HepG2 (cell line): ENCODE data around the gene KIAA0232. TPM values are rescaled to one million over a fixed set of nuclear protein-coding genes. Genes with fewer than 3 reads are reported as not detected.
A peak's percentile ranks its signal among the peaks of the same experiment; 100 is the strongest.

Experiments
- CENPX ChIP-seq: sonication (generic); formaldehyde crosslinking; IDR thresholded peaks from 2 replicates; pipeline ENCODE4 v1.9.0; 2021; ENCODE audit warnings: mild to moderate bottlenecking, missing genetic modification reagents, moderate library complexity
- CTCF ChIP-seq: sonication (generic); formaldehyde crosslinking; IDR thresholded peaks from 2 replicates; pipeline ENCODE4 v1.5.0; 2020; ENCODE audit warnings: mild to moderate bottlenecking, missing genetic modification reagents, moderate library complexity
- DRAP1 ChIP-seq: IDR thresholded peaks from 2 replicates; pipeline ENCODE4 v1.6.1; 2016; ENCODE audit warnings: missing genetic modification reagents, missing compliant biosample characterization
- ELF3 ChIP-seq: IDR thresholded peaks from 2 replicates; pipeline ENCODE4 v1.6.1; 2016; ENCODE audit warnings: missing genetic modification reagents, missing compliant biosample characterization
- ERF ChIP-seq: IDR thresholded peaks from 2 replicates; pipeline ENCODE4 v1.6.1; 2018; ENCODE audit warnings: missing biosample characterization, missing genetic modification reagents
- MED1 ChIP-seq: sonication (generic); formaldehyde crosslinking; IDR thresholded peaks from 2 replicates; pipeline ENCODE4 v1.4.0; 2020; ENCODE audit warnings: missing genetic modification reagents
- NAIF1 ChIP-seq: sonication (generic); formaldehyde crosslinking; IDR thresholded peaks from 2 replicates; pipeline ENCODE4 v1.5.0; 2020; ENCODE audit warnings: mild to moderate bottlenecking, missing genetic modification reagents, borderline replicate concordance
- NFYC ChIP-seq: IDR thresholded peaks from 2 replicates; pipeline ENCODE4 v1.6.1; 2016; ENCODE audit warnings: missing genetic modification reagents, missing compliant biosample characterization
- NR2F6 ChIP-seq, 2 experiments: IDR thresholded peaks; 2 replicates each; pipeline ENCODE4 v1.6.1; 2016; ENCODE audit warnings: antibody characterized with exemption in 1 of 2, mild to moderate bottlenecking in 1 of 2
- NR3C1 ChIP-seq: sonication (generic); formaldehyde crosslinking; IDR thresholded peaks from 2 replicates; pipeline ENCODE4 v1.4.0; 2020; ENCODE audit warnings: missing genetic modification reagents
- PCBP2 ChIP-seq: fragments of 200-400 bp; formaldehyde crosslinking; optimal IDR thresholded peaks from 2 replicates; pipeline ENCODE3; 2018; ENCODE audit warnings: low read length, low read depth; ENCODE audit not compliant: poor library complexity, severe bottlenecking
- SALL2 ChIP-seq: sonication (generic); formaldehyde crosslinking; IDR thresholded peaks from 2 replicates; pipeline ENCODE4 v1.8.1; 2023; ENCODE audit warnings: mild to moderate bottlenecking, missing genetic modification reagents, inconsistent platforms
- SAP130 ChIP-seq: IDR thresholded peaks from 2 replicates; pipeline ENCODE4 v1.6.1; 2016; ENCODE audit warnings: low read depth
- TARDBP ChIP-seq: sonication (generic); formaldehyde crosslinking; IDR thresholded peaks from 2 replicates; pipeline ENCODE4 v1.8.0; 2022; ENCODE audit warnings: mild to moderate bottlenecking, missing genetic modification reagents
- THAP7 ChIP-seq: sonication (generic); formaldehyde crosslinking; IDR thresholded peaks from 2 replicates; pipeline ENCODE4 v1.8.1; 2023; ENCODE audit warnings: mild to moderate bottlenecking, missing genetic modification reagents
- ZNF20 ChIP-seq: sonication (generic); formaldehyde crosslinking; IDR thresholded peaks from 2 replicates; pipeline ENCODE4 v1.4.0; 2020; ENCODE audit warnings: mild to moderate bottlenecking, moderate library complexity, missing genetic modification reagents
- ZNF552 ChIP-seq: sonication (generic); formaldehyde crosslinking; IDR thresholded peaks from 2 replicates; pipeline ENCODE4 v1.9.0; 2022; ENCODE audit warnings: missing genetic modification reagents, mild to moderate bottlenecking, borderline replicate concordance
- ZNF556 ChIP-seq: sonication (generic); formaldehyde crosslinking; IDR thresholded peaks from 2 replicates; pipeline ENCODE4 v1.4.0; 2020; ENCODE audit warnings: mild to moderate bottlenecking, missing genetic modification reagents, borderline replicate concordance
- ZNF674 ChIP-seq: sonication (generic); formaldehyde crosslinking; IDR thresholded peaks from 2 replicates; pipeline ENCODE4 v1.5.0; 2020; ENCODE audit warnings: low read depth, mild to moderate bottlenecking, missing genetic modification reagents
- ZXDC ChIP-seq: sonication (generic); formaldehyde crosslinking; IDR thresholded peaks from 2 replicates; pipeline ENCODE4 v1.5.0; 2020; ENCODE audit warnings: mild to moderate bottlenecking, missing genetic modification reagents
- polyA plus RNA-seq, 8 experiments: library from polyadenylated mRNA; depleted of rRNA in 3 of 8; stranded (reverse) in 7 of 8; unstranded in 1 of 8; fragments of >200 nt; fragmentation: Illumina TruSeq in 4 of 8; extraction: Trizol in 4 of 8; gene quantifications; 2 replicates each; pipeline versions ENCODE4 v1.2.1 to v1.2.3, GENCODE V29; 2011 to 2016; ENCODE audit warnings: low read depth in 4 of 8, missing spikeins in 1 of 8, mixed read lengths in 1 of 8; ENCODE audit not compliant: insufficient read depth in 1 of 8
- total RNA-seq, 5 experiments: library from RNA; depleted of rRNA; stranded (reverse); fragments of >200 nt; fragmentation: Illumina TruSeq; extraction: Trizol; gene quantifications; 2 replicates each; pipeline ENCODE4 v1.2.3, GENCODE V29; 2016; ENCODE audit warnings: low read depth in 1 of 5
- TF ChIP-seq, protein P1 (sequence below): sonication (generic); formaldehyde crosslinking; IDR thresholded peaks from 2 replicates; pipeline ENCODE4 v1.9.0; 2022; ENCODE audit warnings: missing genetic modification reagents, mild to moderate bottlenecking, borderline replicate concordance
- TF ChIP-seq, protein P2 (sequence below): sonication (generic); formaldehyde crosslinking; IDR thresholded peaks from 2 replicates; pipeline ENCODE4 v1.5.0; 2020; ENCODE audit warnings: missing genetic modification reagents

KIAA0232 gene
- total and polyA plus RNA-seq, 2 of the 13 experiments (the other 11 are each of a cell fraction or from before 2014, with no cell fraction given): 7.8 to 17.1 TPM

GRCh38 chr4:6777636-6778281 is 4.8 kb upstream of the KIAA0232 start (continued):
- TF ChIP-seq CTCF (peak; percentile 74), NFYC (no peak), CENPX (no peak), ELF3 (CRISPR knock-in tag) (peak; percentile 52; the same call in 1 of the 2 replicates), ZNF556 (CRISPR knock-in tag) (no peak), NAIF1 (CRISPR knock-in tag) (no peak), TARDBP (peak; percentile 36; the same call in 1 of the 2 replicates), SALL2 (CRISPR knock-in tag) (no peak), SAP130 (peak; percentile 66), ERF (CRISPR knock-in tag) (0 out of 2 replicates have a peak, but pooled peaks have one; percentile 40), NR3C1 (CRISPR knock-in tag) (no peak), PCBP2 (no peak), MED1 (CRISPR knock-in tag) (peak; percentile 60; the same call in 1 of the 2 replicates), NR2F6 (IDR thresholded peaks at IDR 0.05) (no peak), NR2F6 (CRISPR knock-in tag; IDR thresholded peaks at IDR 0.05) (peak; percentile 8; the same call in 1 of the 2 replicates), DRAP1 (CRISPR knock-in tag) (no peak), THAP7 (CRISPR knock-in tag) (peak; percentile 64; the same call in 1 of the 2 replicates), ZNF552 (CRISPR knock-in tag) (no peak), ZNF674 (CRISPR knock-in tag) (no peak), ZNF20 (CRISPR knock-in tag) (no peak), ZXDC (CRISPR knock-in tag) (no peak)
- TF ChIP-seq, protein P1, sequence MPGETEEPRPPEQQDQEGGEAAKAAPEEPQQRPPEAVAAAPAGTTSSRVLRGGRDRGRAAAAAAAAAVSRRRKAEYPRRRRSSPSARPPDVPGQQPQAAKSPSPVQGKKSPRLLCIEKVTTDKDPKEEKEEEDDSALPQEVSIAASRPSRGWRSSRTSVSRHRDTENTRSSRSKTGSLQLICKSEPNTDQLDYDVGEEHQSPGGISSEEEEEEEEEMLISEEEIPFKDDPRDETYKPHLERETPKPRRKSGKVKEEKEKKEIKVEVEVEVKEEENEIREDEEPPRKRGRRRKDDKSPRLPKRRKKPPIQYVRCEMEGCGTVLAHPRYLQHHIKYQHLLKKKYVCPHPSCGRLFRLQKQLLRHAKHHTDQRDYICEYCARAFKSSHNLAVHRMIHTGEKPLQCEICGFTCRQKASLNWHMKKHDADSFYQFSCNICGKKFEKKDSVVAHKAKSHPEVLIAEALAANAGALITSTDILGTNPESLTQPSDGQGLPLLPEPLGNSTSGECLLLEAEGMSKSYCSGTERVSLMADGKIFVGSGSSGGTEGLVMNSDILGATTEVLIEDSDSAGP (CRISPR knock-in tag): no peak
- TF ChIP-seq, protein P2, sequence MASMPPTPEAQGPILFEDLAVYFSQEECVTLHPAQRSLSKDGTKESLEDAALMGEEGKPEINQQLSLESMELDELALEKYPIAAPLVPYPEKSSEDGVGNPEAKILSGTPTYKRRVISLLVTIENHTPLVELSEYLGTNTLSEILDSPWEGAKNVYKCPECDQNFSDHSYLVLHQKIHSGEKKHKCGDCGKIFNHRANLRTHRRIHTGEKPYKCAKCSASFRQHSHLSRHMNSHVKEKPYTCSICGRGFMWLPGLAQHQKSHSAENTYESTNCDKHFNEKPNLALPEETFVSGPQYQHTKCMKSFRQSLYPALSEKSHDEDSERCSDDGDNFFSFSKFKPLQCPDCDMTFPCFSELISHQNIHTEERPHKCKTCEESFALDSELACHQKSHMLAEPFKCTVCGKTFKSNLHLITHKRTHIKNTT: no peak
